Activated T-cell treated with anti-CD3 and anti-CD28 coated beads for 1 hour (primary cell): ENCODE data around the gene EPHB3.

Experiments used
- DNase-seq: peaks from one replicate; pipeline ENCODE4 v3.0.0-alpha.2; 2020; ENCODE audit warnings: low read depth

The EPHB3 gene

GRCh38 chr3:184626923-184627322 lies 65.3 kb downstream of the EPHB3 start:
- no peak for DNase-seq

- DNase-seq = no peak
These were observed 68.1 kb downstream of the EPHB3 start for GRCh38 chr3:184629555-184630160.

- DNase-seq = no peak
These were observed 69.4 kb downstream of the EPHB3 start for GRCh38 chr3:184630861-184631471.

GRCh38 chr3:184631472-184631861 lies 69.9 kb downstream of the EPHB3 start:
- DNase-seq = no peak
